Type B pancreatic cell (in vitro differentiated cells): ENCODE measurements around the gene OLFM4. TPM values are rescaled to one million over a fixed set of nuclear protein-coding genes. Genes with fewer than 3 reads are reported as not detected.
A peak's percentile ranks its signal among the peaks of the same experiment; 100 is the strongest.

ENCODE experiments used
- DNase-seq: peaks from one replicate; pipeline ENCODE4 v3.0.0; 2021; ENCODE audit warnings: mixed read lengths; ENCODE audit not compliant: unreplicated experiment; ENCODE audit errors: extremely low spot score
- H3K27ac Mint-ChIP-seq: 2 replicates; pipeline ENCODE4 v1.8.0; 2021; ENCODE audit warnings: mild to moderate bottlenecking, mixed read lengths
- H3K27me3 Mint-ChIP-seq: 2 replicates; pipeline ENCODE4 v1.8.0; 2021; ENCODE audit warnings: mixed read lengths
- H3K36me3 Mint-ChIP-seq: 2 replicates; pipeline ENCODE4 v1.8.0; 2021; ENCODE audit warnings: mixed read lengths
- H3K4me1 Mint-ChIP-seq: one replicate; pipeline ENCODE4 v1.8.0; 2021; ENCODE audit warnings: mixed read lengths; ENCODE audit not compliant: unreplicated experiment
- H3K4me3 Mint-ChIP-seq: 2 replicates; pipeline ENCODE4 v1.8.0; 2021; ENCODE audit warnings: mild to moderate bottlenecking, mixed read lengths
- H3K9me3 Mint-ChIP-seq: 2 replicates; pipeline ENCODE4 v1.8.0; 2021; ENCODE audit warnings: mixed read lengths
- CTCF ChIP-seq: fragments of 200-600 bp; sonication (generic); conservative IDR thresholded peaks from 2 replicates; pipeline ENCODE4 v1.5.0; 2021; ENCODE audit warnings: antibody characterized with exemption, mild to moderate bottlenecking
- total RNA-seq: library from RNA; stranded (reverse); gene quantifications from 2 replicates; pipeline ENCODE4 v1.2.1, GENCODE V29; 2021; ENCODE audit warnings: low replicate concordance

The OLFM4 gene
- total RNA-seq, 1 donor from 2014 or later: 16.9 TPM

GRCh38 chr13:53015971-53016370 lies 12.6 kb upstream of the OLFM4 start:
- TF ChIP-seq CTCF: no peak
- H3K4me1 Mint-ChIP-seq: no peaks in the 10 kb centered on the region
- H3K36me3 Mint-ChIP-seq: no peaks in the 10 kb centered on the region
- H3K27me3 Mint-ChIP-seq: peaks cover 16% of the 10 kb centered on the region
- DNase-seq: no peak
- no peaks in the 10 kb centered on the region for H3K9me3 Mint-ChIP-seq
- H3K27ac Mint-ChIP-seq: peak overlapping the region; percentile 19
- no peak overlapping the region for H3K4me3 Mint-ChIP-seq

- Mint-ChIP-seq H3K27ac (no peak overlapping the region), H3K36me3 (no peaks in the 10 kb centered on the region), H3K27me3 (peaks cover 13% of the 10 kb centered on the region), H3K4me3 (no peak overlapping the region), H3K9me3 (no peaks in the 10 kb centered on the region), H3K4me1 (no peaks in the 10 kb centered on the region)
- TF ChIP-seq CTCF: no peak
- DNase-seq: no peak
Observed at GRCh38 chr13:53017433-53017970, 11.1 kb upstream of the OLFM4 start.

- H3K36me3 Mint-ChIP-seq: no peaks in the 10 kb centered on the region
- H3K9me3 Mint-ChIP-seq: no peaks in the 10 kb centered on the region
- H3K27ac Mint-ChIP-seq: no peak overlapping the region
- H3K4me1 Mint-ChIP-seq: no peaks in the 10 kb centered on the region
- peaks cover 7% of the 10 kb centered on the region for H3K27me3 Mint-ChIP-seq
- no peak for TF ChIP-seq CTCF
- no peak overlapping the region for H3K4me3 Mint-ChIP-seq
- DNase-seq: no peak
Observed at GRCh38 chr13:53018690-53019647, 9.6 kb upstream of the OLFM4 start.

GRCh38 chr13:53020764-53021335 lies 7.8 kb upstream of the OLFM4 start:
- no peak for DNase-seq
- Mint-ChIP-seq H3K4me1 (no peaks in the 10 kb centered on the region), H3K9me3 (no peaks in the 10 kb centered on the region), H3K36me3 (no peaks in the 10 kb centered on the region), H3K27me3 (peaks cover under 1% of the 10 kb centered on the region), H3K27ac (no peak overlapping the region), H3K4me3 (no peak overlapping the region)
- no peak for TF ChIP-seq CTCF

- Mint-ChIP-seq H3K36me3 (no peaks in the 10 kb centered on the region), H3K4me3 (no peak overlapping the region), H3K4me1 (no peaks in the 10 kb centered on the region), H3K9me3 (no peaks in the 10 kb centered on the region), H3K27ac (no peak overlapping the region), H3K27me3 (peaks cover 4% of the 10 kb centered on the region)
- no peak for TF ChIP-seq CTCF
- DNase-seq: no peak
Observed at GRCh38 chr13:53023246-53023645, 5.4 kb upstream of the OLFM4 start.
